Ishikawa (cell line): ENCODE measurements around the gene IP6K3.

Experiments used
- EP300 ChIP-seq: IDR thresholded peaks from 2 replicates; pipeline ENCODE4 v1.6.1; 2012; ENCODE audit warnings: borderline replicate concordance
- FOXM1 ChIP-seq: IDR thresholded peaks from 2 replicates; pipeline ENCODE4 v1.6.1; 2012; ENCODE audit warnings: low read depth, borderline replicate concordance
- NFIC ChIP-seq: IDR thresholded peaks from 2 replicates; pipeline ENCODE4 v1.6.1; 2012
- TCF12 ChIP-seq: IDR thresholded peaks from 2 replicates; pipeline ENCODE4 v1.6.1; 2012; ENCODE audit warnings: low read depth
- YY1 ChIP-seq: IDR thresholded peaks from 2 replicates; pipeline ENCODE4 v1.6.1; 2012; ENCODE audit warnings: low read depth
- TF ChIP-seq, protein P1 (sequence below): IDR thresholded peaks from 2 replicates; pipeline ENCODE4 v1.6.1; 2012; ENCODE audit warnings: low read depth, mild to moderate bottlenecking

DNA sequence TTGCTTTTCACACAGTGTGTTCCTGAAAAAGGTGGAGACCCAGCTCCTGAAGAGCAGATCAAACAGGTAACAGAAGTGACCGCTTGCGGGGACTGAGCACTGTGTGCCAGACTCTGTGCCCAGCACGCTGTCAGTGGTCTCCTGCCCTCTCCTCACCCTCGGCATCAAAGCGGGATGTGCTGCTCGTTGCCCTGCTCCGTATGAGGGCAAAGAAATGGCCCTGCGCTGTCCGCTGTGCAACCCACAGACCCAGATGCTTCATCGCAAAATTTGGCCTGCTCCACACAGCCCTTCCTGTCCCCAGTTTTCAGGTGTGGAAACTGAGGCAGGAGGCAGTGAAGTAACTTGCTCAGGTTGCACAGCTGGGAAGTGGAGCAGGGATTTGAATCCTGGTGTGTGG lies 48.9 kb downstream of the IP6K3 start:
- TF ChIP-seq YY1 (no peak), FOXM1 (no peak), EP300 (no peak), NFIC (no peak), TCF12 (no peak)
- TF ChIP-seq, protein P1, sequence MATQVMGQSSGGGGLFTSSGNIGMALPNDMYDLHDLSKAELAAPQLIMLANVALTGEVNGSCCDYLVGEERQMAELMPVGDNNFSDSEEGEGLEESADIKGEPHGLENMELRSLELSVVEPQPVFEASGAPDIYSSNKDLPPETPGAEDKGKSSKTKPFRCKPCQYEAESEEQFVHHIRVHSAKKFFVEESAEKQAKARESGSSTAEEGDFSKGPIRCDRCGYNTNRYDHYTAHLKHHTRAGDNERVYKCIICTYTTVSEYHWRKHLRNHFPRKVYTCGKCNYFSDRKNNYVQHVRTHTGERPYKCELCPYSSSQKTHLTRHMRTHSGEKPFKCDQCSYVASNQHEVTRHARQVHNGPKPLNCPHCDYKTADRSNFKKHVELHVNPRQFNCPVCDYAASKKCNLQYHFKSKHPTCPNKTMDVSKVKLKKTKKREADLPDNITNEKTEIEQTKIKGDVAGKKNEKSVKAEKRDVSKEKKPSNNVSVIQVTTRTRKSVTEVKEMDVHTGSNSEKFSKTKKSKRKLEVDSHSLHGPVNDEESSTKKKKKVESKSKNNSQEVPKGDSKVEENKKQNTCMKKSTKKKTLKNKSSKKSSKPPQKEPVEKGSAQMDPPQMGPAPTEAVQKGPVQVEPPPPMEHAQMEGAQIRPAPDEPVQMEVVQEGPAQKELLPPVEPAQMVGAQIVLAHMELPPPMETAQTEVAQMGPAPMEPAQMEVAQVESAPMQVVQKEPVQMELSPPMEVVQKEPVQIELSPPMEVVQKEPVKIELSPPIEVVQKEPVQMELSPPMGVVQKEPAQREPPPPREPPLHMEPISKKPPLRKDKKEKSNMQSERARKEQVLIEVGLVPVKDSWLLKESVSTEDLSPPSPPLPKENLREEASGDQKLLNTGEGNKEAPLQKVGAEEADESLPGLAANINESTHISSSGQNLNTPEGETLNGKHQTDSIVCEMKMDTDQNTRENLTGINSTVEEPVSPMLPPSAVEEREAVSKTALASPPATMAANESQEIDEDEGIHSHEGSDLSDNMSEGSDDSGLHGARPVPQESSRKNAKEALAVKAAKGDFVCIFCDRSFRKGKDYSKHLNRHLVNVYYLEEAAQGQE, result no peak
